ENCODE data around the gene IL17RA.

IL17RA gene

DNA sequence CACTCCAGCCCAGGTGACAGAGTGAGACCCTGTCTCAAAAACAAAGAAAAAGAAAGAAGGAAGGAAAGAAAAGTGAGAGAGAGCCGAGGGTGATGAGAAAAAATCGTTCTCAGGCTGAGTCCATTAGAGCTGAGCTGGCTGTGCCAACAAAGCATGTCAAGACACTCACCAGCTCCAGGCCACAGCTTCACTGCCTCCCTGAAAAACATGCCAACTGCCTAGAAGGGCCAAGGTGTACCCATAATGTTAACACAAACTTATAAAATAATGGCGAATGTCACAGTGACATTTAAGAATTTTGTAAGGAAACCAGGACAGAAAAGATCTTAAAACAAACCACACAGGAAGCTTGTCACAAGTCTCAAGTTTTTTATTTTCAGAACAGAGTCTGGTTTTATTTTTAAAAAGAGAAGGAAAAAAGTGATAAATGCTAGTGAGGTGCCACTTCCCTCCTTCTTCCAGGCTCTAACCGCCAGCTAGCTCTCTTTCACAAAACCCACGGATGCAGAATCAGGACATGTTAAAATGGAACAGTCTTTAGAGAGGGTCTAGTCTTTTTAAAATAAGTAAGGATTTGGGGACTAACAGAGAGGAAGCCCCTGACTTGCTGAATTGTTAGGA is 31.3 kb downstream of the IL17RA start:
- TF ChIP-seq POLR2AphosphoS5 (IDR thresholded peaks at IDR 0.05; ENCODE audit: low read depth, low read length): no peak
- TF ChIP-seq FOXP2 (optimal IDR thresholded peaks at IDR 0.05; ENCODE audit: borderline replicate concordance, extremely low read depth, extremely low read length, insufficient read depth): no peak
- TF ChIP-seq TAF1 (IDR thresholded peaks at IDR 0.05; ENCODE audit: borderline replicate concordance, insufficient read depth, low read length): no peak
- no peak for TF ChIP-seq SIN3A (IDR thresholded peaks at IDR 0.05; ENCODE audit: borderline replicate concordance, insufficient read depth, low read length)
- TF ChIP-seq, protein P1, sequence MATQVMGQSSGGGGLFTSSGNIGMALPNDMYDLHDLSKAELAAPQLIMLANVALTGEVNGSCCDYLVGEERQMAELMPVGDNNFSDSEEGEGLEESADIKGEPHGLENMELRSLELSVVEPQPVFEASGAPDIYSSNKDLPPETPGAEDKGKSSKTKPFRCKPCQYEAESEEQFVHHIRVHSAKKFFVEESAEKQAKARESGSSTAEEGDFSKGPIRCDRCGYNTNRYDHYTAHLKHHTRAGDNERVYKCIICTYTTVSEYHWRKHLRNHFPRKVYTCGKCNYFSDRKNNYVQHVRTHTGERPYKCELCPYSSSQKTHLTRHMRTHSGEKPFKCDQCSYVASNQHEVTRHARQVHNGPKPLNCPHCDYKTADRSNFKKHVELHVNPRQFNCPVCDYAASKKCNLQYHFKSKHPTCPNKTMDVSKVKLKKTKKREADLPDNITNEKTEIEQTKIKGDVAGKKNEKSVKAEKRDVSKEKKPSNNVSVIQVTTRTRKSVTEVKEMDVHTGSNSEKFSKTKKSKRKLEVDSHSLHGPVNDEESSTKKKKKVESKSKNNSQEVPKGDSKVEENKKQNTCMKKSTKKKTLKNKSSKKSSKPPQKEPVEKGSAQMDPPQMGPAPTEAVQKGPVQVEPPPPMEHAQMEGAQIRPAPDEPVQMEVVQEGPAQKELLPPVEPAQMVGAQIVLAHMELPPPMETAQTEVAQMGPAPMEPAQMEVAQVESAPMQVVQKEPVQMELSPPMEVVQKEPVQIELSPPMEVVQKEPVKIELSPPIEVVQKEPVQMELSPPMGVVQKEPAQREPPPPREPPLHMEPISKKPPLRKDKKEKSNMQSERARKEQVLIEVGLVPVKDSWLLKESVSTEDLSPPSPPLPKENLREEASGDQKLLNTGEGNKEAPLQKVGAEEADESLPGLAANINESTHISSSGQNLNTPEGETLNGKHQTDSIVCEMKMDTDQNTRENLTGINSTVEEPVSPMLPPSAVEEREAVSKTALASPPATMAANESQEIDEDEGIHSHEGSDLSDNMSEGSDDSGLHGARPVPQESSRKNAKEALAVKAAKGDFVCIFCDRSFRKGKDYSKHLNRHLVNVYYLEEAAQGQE (IDR thresholded peaks at IDR 0.05; ENCODE audit: insufficient read depth in 1 of 2, low read depth in 2 of 2, low read length in 2 of 2): no peak

DNA sequence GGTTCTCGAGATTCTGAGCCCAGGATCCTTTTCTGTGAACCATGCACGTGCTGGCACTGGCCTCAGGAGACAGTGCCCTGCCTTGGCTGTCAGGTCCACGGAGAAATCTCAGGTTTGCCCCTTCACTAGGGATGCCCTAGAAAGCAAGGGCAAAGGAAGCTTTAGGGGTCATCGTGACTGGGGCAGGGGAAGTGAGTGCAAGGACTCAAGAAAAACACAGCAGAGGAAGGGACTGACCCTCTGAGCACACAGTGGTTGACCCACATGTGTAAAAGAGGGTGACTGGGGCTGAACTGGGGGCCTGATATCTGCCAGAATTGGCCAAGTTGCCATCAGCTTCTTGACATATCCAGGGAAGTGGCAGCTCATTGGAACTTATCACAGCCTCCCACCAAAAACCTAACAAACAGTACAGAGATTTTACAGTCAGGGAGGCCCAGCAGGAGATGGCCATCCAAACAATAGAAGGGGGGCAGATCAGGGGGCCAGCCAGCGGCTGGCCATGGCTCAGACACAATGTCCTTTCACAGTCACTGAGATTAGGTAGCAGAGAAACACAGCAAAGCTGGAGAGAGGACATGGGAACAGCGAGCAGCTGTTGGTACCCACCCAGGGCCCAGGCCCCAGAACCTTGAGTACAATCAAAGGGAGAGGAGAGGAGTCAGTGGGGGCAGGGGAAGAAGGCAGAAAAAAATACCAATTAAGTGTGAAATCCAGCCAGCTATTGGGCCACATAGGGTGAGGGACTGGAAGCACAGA is 32.0 kb downstream of the IL17RA start:
- TF ChIP-seq, protein P1 (IDR thresholded peaks at IDR 0.05; ENCODE audit: insufficient read depth in 1 of 2, low read depth in 2 of 2, low read length in 2 of 2): no peak
- TF ChIP-seq FOXP2 (optimal IDR thresholded peaks at IDR 0.05; ENCODE audit: borderline replicate concordance, extremely low read depth, extremely low read length, insufficient read depth) (no peak), TAF1 (IDR thresholded peaks at IDR 0.05; ENCODE audit: borderline replicate concordance, insufficient read depth, low read length) (no peak), POLR2AphosphoS5 (IDR thresholded peaks at IDR 0.05; ENCODE audit: low read depth, low read length) (no peak), SIN3A (IDR thresholded peaks at IDR 0.05; ENCODE audit: borderline replicate concordance, insufficient read depth, low read length) (no peak)

DNA sequence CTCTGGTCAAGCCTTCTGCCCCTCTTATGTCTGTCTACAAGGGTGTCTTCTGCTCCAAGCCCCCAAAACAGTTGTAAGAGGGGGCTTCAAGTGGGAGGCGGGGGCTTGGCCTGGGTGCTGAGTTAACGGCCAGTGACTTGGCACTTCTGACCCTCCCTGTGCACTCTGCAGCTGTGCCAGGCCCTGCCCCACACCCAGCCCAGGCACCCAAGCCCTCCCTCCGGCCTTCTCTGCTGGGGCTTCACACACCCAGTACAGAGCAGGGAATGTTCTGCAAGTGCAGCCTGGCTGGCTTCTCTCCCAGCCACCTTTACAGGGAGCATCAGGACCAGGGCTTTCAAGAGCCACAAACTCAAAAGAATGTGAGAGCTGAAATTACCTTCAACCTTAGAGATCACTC is 32.6 kb downstream of the IL17RA start:
- TF ChIP-seq, protein P1 (IDR thresholded peaks at IDR 0.05; ENCODE audit: insufficient read depth in 1 of 2, low read depth in 2 of 2, low read length in 2 of 2): no peak
- no peak for TF ChIP-seq SIN3A (IDR thresholded peaks at IDR 0.05; ENCODE audit: borderline replicate concordance, insufficient read depth, low read length)
- TF ChIP-seq POLR2AphosphoS5 (IDR thresholded peaks at IDR 0.05; ENCODE audit: low read depth, low read length): no peak
- no peak for TF ChIP-seq FOXP2 (optimal IDR thresholded peaks at IDR 0.05; ENCODE audit: borderline replicate concordance, extremely low read depth, extremely low read length, insufficient read depth)
- TF ChIP-seq TAF1 (IDR thresholded peaks at IDR 0.05; ENCODE audit: borderline replicate concordance, insufficient read depth, low read length): no peak

DNA sequence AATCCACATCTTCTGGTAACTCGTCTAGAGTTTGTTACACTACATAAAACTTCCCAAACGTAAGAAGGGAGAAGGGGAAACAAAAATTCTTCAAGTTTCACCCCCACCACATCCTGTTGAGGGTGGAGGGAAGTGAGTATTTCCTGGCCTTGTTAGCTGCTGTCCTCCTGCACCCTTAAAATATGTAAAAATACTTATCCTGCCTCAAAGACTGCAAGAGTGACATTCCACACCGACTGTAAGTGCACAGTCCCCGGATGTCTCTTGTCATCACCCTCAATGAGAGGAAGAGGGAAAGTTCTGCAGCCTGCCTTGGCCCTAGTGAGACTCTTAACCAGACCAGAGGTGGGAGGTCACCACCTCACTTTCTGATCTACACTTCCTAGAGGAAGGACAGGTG is 33.1 kb downstream of the IL17RA start:
- TF ChIP-seq TAF1 (IDR thresholded peaks at IDR 0.05; ENCODE audit: borderline replicate concordance, insufficient read depth, low read length): no peak
- TF ChIP-seq FOXP2 (optimal IDR thresholded peaks at IDR 0.05; ENCODE audit: borderline replicate concordance, extremely low read depth, extremely low read length, insufficient read depth): no peak
- no peak for TF ChIP-seq SIN3A (IDR thresholded peaks at IDR 0.05; ENCODE audit: borderline replicate concordance, insufficient read depth, low read length)
- TF ChIP-seq, protein P1 (IDR thresholded peaks at IDR 0.05; ENCODE audit: insufficient read depth in 1 of 2, low read depth in 2 of 2, low read length in 2 of 2): no peak
- TF ChIP-seq POLR2AphosphoS5 (IDR thresholded peaks at IDR 0.05; ENCODE audit: low read depth, low read length): no peak
